Kidney (tissue), 14 donors: ENCODE results near the gene ZNF425. TPM values are rescaled to one million over a fixed set of nuclear protein-coding genes. Genes with fewer than 3 reads are reported as not detected.

Experiments
- DNase-seq, 5 donors: peaks; one replicate each; pipeline ENCODE4 v3.0.0-alpha.2; 2013 to 2020
- FAIRE-seq: peaks from 2 replicates; lab custom pipeline; 2012; peaks lifted over from hg19 to GRCh38; lab: Jason Lieb, UNC
- H3K27ac ChIP-seq, 2 donors: one replicate each; pipeline ENCODE4 v1.7.0; 2013; ENCODE audit warnings: low read depth in 2 of 2, low read length in 2 of 2, inconsistent platforms in 1 of 2
- H3K27me3 ChIP-seq: one replicate; pipeline ENCODE4 v1.7.1; 2013; ENCODE audit warnings: low read length, inconsistent platforms; ENCODE audit not compliant: control insufficient read depth, insufficient read depth
- H3K36me3 ChIP-seq, 3 donors: one replicate each; pipeline versions ENCODE4 v1.7.0 to v1.7.1; 2013; ENCODE audit warnings: low read length in 3 of 3, control low read depth in 1 of 3, inconsistent platforms in 1 of 3; ENCODE audit not compliant: insufficient read depth in 3 of 3, control insufficient read depth in 2 of 3
- H3K4me1 ChIP-seq, 3 donors: one replicate each; pipeline versions ENCODE4 v1.7.0 to v1.7.1; 2013; ENCODE audit warnings: low read length in 3 of 3, inconsistent platforms in 1 of 3, low read depth in 1 of 3; ENCODE audit not compliant: control insufficient read depth in 2 of 3, insufficient read depth in 2 of 3
- H3K4me3 ChIP-seq, 3 donors: one replicate each; pipeline versions ENCODE4 v1.7.0 to v1.8.1; 2013; ENCODE audit warnings: low read length in 3 of 3, control low read depth in 1 of 3, inconsistent platforms in 1 of 3
- H3K9ac ChIP-seq, 3 donors: one replicate each; pipeline versions ENCODE4 v1.7.0 to v1.7.1; 2013; ENCODE audit warnings: low read length in 3 of 3, control low read depth in 1 of 3, inconsistent platforms in 1 of 3
- H3K9me3 ChIP-seq, 3 donors: one replicate each; pipeline versions ENCODE4 v1.7.0 to v1.7.1; 2013; ENCODE audit warnings: low read length in 3 of 3, control low read depth in 1 of 3, inconsistent platforms in 1 of 3; ENCODE audit not compliant: control insufficient read depth in 2 of 3, insufficient read depth in 1 of 3
- intact Hi-C: fragments of 100-400 bp; cut with DNase I; formaldehyde crosslinking; loops from one replicate; pipeline ENCODE4 v1.11.1; 2022
- polyA plus RNA-seq: library from polyadenylated mRNA; stranded (reverse); fragments of 350-450 nt; fragmentation: Illumina TruSeq; extraction: RNeasy Lipid Tissue Mini Kit (QIAGEN cat#74804); gene quantifications from one replicate; pipeline ENCODE4 v1.2.3, GENCODE V29; 2014; ENCODE audit warnings: low read depth, low replicate concordance; ENCODE audit not compliant: insufficient read depth
- total RNA-seq: library from RNA; stranded (reverse); fragmentation: NEBNext Ultra II Directional; extraction: Animal tissue kit (Norgen Biotek cat#: 25700); gene quantifications from one replicate; pipeline ENCODE4 v1.2.1, GENCODE V29; 2021
- TF ChIP-seq, protein P1 (sequence below): IDR thresholded peaks from 3 replicates; pipeline ENCODE4 v1.5.1; 2012; ENCODE audit warnings: mild to moderate bottlenecking, moderate library complexity, borderline replicate concordance; ENCODE audit not compliant: insufficient read depth; ENCODE audit errors: extremely low read depth
- donor health status: control.
- donor health status: control.
- donor health status: control.
- donor health status: control.
- donor health status: control.
- donor health status: DM: yes; HTN: yes; CAD: no.
- donor health status: Normal renal cell carcinoma (clear cell type).

The ZNF425 gene
- total and polyA plus RNA-seq, 2 donors from 2014 or later, result 2.4 to 2.5 TPM

DNA sequence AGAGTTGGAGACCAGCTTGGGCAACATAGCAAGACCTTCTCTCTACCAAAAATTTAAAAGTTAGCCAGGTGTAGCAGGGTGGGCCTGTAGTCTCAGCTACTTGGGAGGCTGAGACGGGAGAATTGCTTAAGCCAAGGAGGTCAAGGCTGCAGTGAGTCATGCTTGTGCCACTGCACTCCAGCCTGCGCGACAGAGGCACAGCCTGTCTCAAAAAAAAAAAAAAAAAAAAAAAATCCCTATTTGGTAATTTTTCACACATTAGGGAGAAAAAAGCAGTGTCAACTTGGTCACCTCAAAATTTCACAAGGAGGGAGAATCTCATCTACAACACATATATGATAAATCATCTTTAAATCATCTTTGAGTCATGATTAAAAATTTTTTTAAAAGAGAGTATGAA, 14.7 kb upstream of the ZNF425 start:
- Histone ChIP-seq H3K36me3 (no peaks in the 10 kb centered on the region), H3K9me3 (no peaks in the 10 kb centered on the region), H3K4me3 (no peak overlapping the region), H3K27me3 (no peaks in the 10 kb centered on the region), H3K4me1 (no peaks in the 10 kb centered on the region), H3K27ac (no peak overlapping the region), H3K9ac (no peak overlapping the region)
- intact Hi-C loops, result no loop called here
- FAIRE-seq, result no peak
- DNase-seq, result no peak
- TF ChIP-seq, protein P1, sequence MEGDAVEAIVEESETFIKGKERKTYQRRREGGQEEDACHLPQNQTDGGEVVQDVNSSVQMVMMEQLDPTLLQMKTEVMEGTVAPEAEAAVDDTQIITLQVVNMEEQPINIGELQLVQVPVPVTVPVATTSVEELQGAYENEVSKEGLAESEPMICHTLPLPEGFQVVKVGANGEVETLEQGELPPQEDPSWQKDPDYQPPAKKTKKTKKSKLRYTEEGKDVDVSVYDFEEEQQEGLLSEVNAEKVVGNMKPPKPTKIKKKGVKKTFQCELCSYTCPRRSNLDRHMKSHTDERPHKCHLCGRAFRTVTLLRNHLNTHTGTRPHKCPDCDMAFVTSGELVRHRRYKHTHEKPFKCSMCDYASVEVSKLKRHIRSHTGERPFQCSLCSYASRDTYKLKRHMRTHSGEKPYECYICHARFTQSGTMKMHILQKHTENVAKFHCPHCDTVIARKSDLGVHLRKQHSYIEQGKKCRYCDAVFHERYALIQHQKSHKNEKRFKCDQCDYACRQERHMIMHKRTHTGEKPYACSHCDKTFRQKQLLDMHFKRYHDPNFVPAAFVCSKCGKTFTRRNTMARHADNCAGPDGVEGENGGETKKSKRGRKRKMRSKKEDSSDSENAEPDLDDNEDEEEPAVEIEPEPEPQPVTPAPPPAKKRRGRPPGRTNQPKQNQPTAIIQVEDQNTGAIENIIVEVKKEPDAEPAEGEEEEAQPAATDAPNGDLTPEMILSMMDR, result no peak

DNA sequence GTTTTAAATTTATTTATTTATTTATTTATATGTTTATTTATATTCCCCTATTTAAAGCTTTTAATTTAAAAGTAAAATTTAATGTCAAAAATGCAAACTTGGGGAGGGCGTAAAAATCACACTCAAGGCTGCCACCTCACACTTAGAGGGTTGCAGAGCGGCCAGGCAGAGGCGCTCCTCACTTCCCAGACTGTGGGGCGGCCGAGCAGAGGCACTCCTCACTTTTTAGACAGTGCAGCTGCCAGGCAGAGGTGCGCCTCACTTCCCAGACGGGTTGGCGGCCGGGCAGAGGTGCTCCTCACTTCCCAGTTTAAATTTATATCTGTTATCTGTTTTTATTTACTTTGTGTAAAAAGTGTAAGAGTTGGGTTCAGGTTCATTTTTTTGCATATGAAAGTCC, 10.0 kb upstream of the ZNF425 start:
- no peak overlapping the region for H3K27ac ChIP-seq
- TF ChIP-seq, protein P1, result no peak
- H3K9me3 ChIP-seq, result no peaks in the 10 kb centered on the region
- H3K9ac ChIP-seq, result no peak overlapping the region
- no peak for FAIRE-seq
- H3K4me3 ChIP-seq, result no peak overlapping the region
- no peak for DNase-seq
- intact Hi-C loops, result no loop called here
- no peaks in the 10 kb centered on the region for H3K4me1 ChIP-seq
- no peaks in the 10 kb centered on the region for H3K36me3 ChIP-seq
- H3K27me3 ChIP-seq, result no peaks in the 10 kb centered on the region

DNA sequence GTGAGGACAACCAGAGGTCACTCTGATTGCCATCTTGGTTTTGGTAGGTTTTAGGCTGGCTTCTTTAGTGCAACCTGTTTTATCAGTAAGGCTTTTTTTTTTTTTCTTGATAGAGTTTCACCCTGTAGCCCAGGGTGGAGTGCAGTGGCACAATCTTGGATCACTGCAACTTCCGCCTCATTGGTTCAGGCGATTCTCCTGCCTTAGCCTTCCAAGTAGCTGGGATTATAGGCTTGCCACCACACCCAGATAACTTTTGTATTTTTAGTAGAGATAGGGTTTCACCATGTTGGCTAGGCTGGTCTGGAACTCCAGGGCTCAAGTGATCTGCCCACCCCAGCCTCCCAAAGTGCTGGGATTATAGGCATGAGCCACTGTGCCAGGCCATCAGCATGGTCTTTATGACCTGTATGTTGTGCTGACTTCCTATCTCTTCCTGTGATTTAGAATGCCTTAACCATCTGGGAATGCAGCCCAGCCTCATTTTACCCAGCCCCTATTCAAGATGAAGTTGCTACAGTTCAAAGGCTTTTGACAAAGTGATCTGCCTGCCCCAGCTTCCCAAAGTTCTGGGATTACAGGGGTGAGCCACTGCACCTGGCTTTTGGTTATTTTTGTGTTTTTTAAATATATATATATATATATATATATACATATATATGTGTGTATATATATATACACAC, 7.0 kb upstream of the ZNF425 start:
- Histone ChIP-seq H3K36me3 (peaks cover 0 to 5% (median 0%) of the 10 kb centered on the region in 3 donors), H3K4me3 (no peak overlapping the region), H3K4me1 (no peaks in the 10 kb centered on the region), H3K27ac (no peak overlapping the region), H3K9ac (no peak overlapping the region), H3K9me3 (peaks cover 0 to 6% (median 0%) of the 10 kb centered on the region in 3 donors), H3K27me3 (no peaks in the 10 kb centered on the region)
- intact Hi-C loops, result no loop called here
- TF ChIP-seq, protein P1, result no peak
- no peak for DNase-seq
- FAIRE-seq, result no peak
